Measurements from ENCODE around the gene CHST5. TPM values are rescaled to one million over a fixed set of nuclear protein-coding genes. Genes with fewer than 3 reads are reported as not detected.

Gene CHST5
- polyA plus RNA-seq, 1 donor from 2014 or later: 2.7 TPM

- Histone ChIP-seq H3K9me2 (ENCODE audit: insufficient read depth, low read length) (no peaks in the 10 kb centered on the region), H3K9ac (ENCODE audit: low read length) (no peak overlapping the region), H3K36me3 (ENCODE audit: insufficient read depth, low read length) (no peaks in the 10 kb centered on the region), H3K4me3 (ENCODE audit: low read length) (peak overlapping the region; percentile 50), H3K9me3 (ENCODE audit: low read length) (no peaks in the 10 kb centered on the region), H3K79me2 (replicated peaks; ENCODE audit: insufficient read depth, low read length) (no peaks in the 10 kb centered on the region), H3F3A (ENCODE audit: insufficient read depth, low read length, poor library complexity, severe bottlenecking) (no peaks in the 10 kb centered on the region), H4K20me1 (ENCODE audit: insufficient read depth) (no peaks in the 10 kb centered on the region), H2AFZ (ENCODE audit: low read depth, low read length) (no peak overlapping the region), H3K27ac (ENCODE audit: low read length) (no peak overlapping the region), H3K4me2 (ENCODE audit: low read length) (no peak overlapping the region), H3K27me3 (ENCODE audit: insufficient read depth, low read depth, low read length) (peaks cover 15% of the 10 kb centered on the region)
- TF ChIP-seq CTCF (IDR thresholded peaks at IDR 0.05; ENCODE audit: poor library complexity, severe bottlenecking): no peak
- TF ChIP-seq RAD21 (conservative IDR thresholded peaks at IDR 0.05): no peak
- TF ChIP-seq POLR2AphosphoS5 (IDR thresholded peaks at IDR 0.05): no peak
- no peak for TF ChIP-seq EP300 (conservative IDR thresholded peaks at IDR 0.05; ENCODE audit: poor library complexity, severe bottlenecking)
- no peak for TF ChIP-seq TAF1 (IDR thresholded peaks at IDR 0.05; ENCODE audit: low read depth)
- TF ChIP-seq EZH2 (IDR thresholded peaks at IDR 0.05; ENCODE audit: borderline replicate concordance, insufficient read depth, low read length, poor library complexity, severe bottlenecking): no peak
- TF ChIP-seq SMC3 (conservative IDR thresholded peaks at IDR 0.05; ENCODE audit: poor library complexity): no peak
- no peak for TF ChIP-seq MXI1 (conservative IDR thresholded peaks at IDR 0.05; ENCODE audit: poor library complexity, severe bottlenecking)
- no peak for TF ChIP-seq REST (IDR thresholded peaks at IDR 0.05; ENCODE audit: borderline replicate concordance)
Measured at GRCh38 chr16:75494661-75495075, 41.2 kb downstream of the CHST5 start.

- H3K79me2 ChIP-seq (replicated peaks; ENCODE audit: insufficient read depth, low read length): no peaks in the 10 kb centered on the region
- H2AFZ ChIP-seq (ENCODE audit: low read depth, low read length): no peak overlapping the region
- H3K9me3 ChIP-seq (ENCODE audit: low read length): no peaks in the 10 kb centered on the region
- no peak overlapping the region for H3K4me3 ChIP-seq (ENCODE audit: low read length)
- H3K4me2 ChIP-seq (ENCODE audit: low read length): no peak overlapping the region
- H3K36me3 ChIP-seq (ENCODE audit: insufficient read depth, low read length): no peaks in the 10 kb centered on the region
- H4K20me1 ChIP-seq (ENCODE audit: insufficient read depth): no peaks in the 10 kb centered on the region
- H3F3A ChIP-seq (ENCODE audit: insufficient read depth, low read length, poor library complexity, severe bottlenecking): no peaks in the 10 kb centered on the region
- H3K9me2 ChIP-seq (ENCODE audit: insufficient read depth, low read length): no peaks in the 10 kb centered on the region
- no peak overlapping the region for H3K9ac ChIP-seq (ENCODE audit: low read length)
- H3K27me3 ChIP-seq (ENCODE audit: insufficient read depth, low read depth, low read length): peaks cover 15% of the 10 kb centered on the region
- no peak overlapping the region for H3K27ac ChIP-seq (ENCODE audit: low read length)
- no peak for TF ChIP-seq CTCF (IDR thresholded peaks at IDR 0.05; ENCODE audit: poor library complexity, severe bottlenecking)
- no peak for TF ChIP-seq EP300 (conservative IDR thresholded peaks at IDR 0.05; ENCODE audit: poor library complexity, severe bottlenecking)
- no peak for TF ChIP-seq RAD21 (conservative IDR thresholded peaks at IDR 0.05)
- TF ChIP-seq EZH2 (IDR thresholded peaks at IDR 0.05; ENCODE audit: borderline replicate concordance, insufficient read depth, low read length, poor library complexity, severe bottlenecking): no peak
- TF ChIP-seq TAF1 (IDR thresholded peaks at IDR 0.05; ENCODE audit: low read depth): no peak
- TF ChIP-seq POLR2AphosphoS5 (IDR thresholded peaks at IDR 0.05): no peak
- no peak for TF ChIP-seq SMC3 (conservative IDR thresholded peaks at IDR 0.05; ENCODE audit: poor library complexity)
- no peak for TF ChIP-seq MXI1 (conservative IDR thresholded peaks at IDR 0.05; ENCODE audit: poor library complexity, severe bottlenecking)
- TF ChIP-seq REST (IDR thresholded peaks at IDR 0.05; ENCODE audit: borderline replicate concordance): no peak
Measured at GRCh38 chr16:75494184-75494583, 41.7 kb downstream of the CHST5 start.

Measured in neural cell (in vitro differentiated cells).